Spleen (tissue), 7 donors: ENCODE measurements around the gene AURKA.

Experiments used
- CTCF ChIP-seq, 11 experiments: fragments of 200-600 bp in 7 of 11; fragments of 450-650 bp in 4 of 11; sonication (generic) in 4 of 11; IDR thresholded peaks in 8 of 11; conservative IDR thresholded peaks in 3 of 11; 1 replicate in 7 of 11; 2 replicates in 4 of 11; pipeline versions ENCODE4 v1.4.0 to v1.8.0; 2016 to 2021; ENCODE audit warnings: antibody characterized with exemption in 11 of 11, inconsistent platforms in 4 of 11, mild to moderate bottlenecking in 1 of 11
- POLR2A ChIP-seq, 3 donors: fragments of 450-650 bp; IDR thresholded peaks; one replicate each; pipeline ENCODE4 v1.5.1; 2017; ENCODE audit warnings: antibody characterized with exemption in 3 of 3, mild to moderate bottlenecking in 1 of 3
- POLR2AphosphoS5 ChIP-seq, 3 donors: sonication (generic); formaldehyde crosslinking; IDR thresholded peaks; one replicate each; pipeline ENCODE4 v1.5.1; 2017; ENCODE audit warnings: antibody characterized with exemption in 3 of 3
- donor health status: DM: no; HTN: no; CAD: no; lungs with moderate emphysema.
- donor health status: DM: no; HTN: no; CAD: no.
- donor health status: DM: no; HTN: no; CAD: no.

- no peak for TF ChIP-seq CTCF (IDR thresholded peaks at IDR 0.05 in 8 of 11, conservative IDR thresholded peaks at IDR 0.05 in 3 of 11)
- no peak for TF ChIP-seq POLR2A (IDR thresholded peaks at IDR 0.05)
- no peak for TF ChIP-seq POLR2AphosphoS5 (IDR thresholded peaks at IDR 0.05)
Measured at GRCh38 chr20:56437196-56437960, 45.4 kb upstream of the AURKA start.
